ENCODE data around the gene TRIM40.
"Not testable (repeated sequence)": the region's sequence is repeated elsewhere in the genome, so short reads cannot be mapped to it uniquely, and the experiment has no call there.

TRIM40 gene

DNA sequence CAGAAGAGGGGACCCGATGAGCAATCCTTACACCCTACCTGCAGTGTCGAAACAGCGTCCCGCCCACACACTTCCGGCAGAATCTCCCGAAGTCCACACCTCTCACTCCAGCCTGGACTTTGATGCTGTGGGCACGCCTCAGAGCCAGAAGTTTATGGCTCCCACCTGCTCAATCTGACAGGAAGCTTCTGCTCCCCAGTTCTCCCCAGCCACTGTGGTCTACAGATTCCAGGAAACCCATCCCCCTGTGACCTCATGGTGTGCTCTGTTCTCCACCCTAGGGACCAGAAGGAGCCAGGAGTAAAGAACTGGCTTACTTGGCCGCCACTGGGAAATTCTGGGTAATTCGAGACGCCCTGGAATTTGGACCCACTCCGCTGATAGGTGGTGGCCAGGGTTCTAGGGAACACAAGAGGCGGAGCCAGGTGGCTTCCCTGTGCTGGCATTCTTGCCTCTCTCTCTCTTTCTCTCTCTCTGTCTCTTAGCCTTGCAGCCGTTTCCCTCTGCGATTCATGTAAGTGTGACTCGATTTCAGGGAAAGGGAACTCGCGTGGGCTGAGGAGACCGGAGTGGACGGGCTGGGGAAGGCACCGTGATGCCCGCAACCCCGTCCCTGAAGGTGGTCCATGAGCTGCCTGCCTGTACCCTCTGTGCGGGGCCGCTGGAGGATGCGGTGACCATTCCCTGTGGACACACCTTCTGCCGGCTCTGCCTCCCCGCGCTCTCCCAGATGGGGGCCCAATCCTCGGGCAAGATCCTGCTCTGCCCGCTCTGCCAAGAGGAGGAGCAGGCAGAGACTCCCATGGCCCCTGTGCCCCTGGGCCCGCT, 27.4 kb downstream of the TRIM40 start, which contains the start of gene TRIM15:
TRIM15 (plus strand) TSS at position 457 of the 828 bp plus-strand sequence; CDS start at position 596, 139 bp downstream.
- H3K4me3 ChIP-seq (ENCODE audit: low read depth, low read length) = no peak within 1 kb of the TSS

DNA sequence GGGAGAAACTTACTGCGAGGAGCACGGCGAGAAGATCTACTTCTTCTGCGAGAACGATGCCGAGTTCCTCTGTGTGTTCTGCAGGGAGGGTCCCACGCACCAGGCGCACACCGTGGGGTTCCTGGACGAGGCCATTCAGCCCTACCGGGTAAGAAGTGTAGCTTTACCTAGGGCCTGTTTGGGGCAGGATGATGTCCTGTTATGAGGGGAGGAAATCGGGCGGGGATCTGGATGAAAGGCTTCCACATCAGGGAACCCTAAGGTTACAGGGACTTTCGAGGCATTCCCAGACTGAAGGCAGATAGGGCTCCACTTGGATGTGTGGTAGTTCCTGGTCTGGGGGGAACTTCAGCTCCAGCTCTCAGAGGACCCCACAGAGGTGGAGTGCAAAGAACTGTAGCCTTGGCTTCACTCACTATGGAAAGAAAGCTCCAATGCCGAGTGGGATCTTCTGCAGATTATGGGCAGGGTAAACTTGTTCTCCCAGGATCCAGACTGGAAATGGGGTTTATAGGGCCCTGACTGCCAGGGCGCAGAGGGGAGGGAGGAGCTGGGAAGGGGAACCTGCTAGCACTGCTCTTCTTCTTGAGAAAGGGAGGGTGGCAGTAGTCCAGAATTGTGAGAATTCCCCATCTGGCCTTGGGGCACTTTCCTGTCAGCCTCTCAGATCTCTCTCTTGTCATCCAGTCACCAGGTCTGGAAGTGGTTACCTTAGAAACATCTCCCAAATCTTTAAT, 28.1 kb downstream of the TRIM40 start:
- DNase-seq (ENCODE audit: low read depth, low spot score) = no peak
- TF ChIP-seq, protein P1, sequence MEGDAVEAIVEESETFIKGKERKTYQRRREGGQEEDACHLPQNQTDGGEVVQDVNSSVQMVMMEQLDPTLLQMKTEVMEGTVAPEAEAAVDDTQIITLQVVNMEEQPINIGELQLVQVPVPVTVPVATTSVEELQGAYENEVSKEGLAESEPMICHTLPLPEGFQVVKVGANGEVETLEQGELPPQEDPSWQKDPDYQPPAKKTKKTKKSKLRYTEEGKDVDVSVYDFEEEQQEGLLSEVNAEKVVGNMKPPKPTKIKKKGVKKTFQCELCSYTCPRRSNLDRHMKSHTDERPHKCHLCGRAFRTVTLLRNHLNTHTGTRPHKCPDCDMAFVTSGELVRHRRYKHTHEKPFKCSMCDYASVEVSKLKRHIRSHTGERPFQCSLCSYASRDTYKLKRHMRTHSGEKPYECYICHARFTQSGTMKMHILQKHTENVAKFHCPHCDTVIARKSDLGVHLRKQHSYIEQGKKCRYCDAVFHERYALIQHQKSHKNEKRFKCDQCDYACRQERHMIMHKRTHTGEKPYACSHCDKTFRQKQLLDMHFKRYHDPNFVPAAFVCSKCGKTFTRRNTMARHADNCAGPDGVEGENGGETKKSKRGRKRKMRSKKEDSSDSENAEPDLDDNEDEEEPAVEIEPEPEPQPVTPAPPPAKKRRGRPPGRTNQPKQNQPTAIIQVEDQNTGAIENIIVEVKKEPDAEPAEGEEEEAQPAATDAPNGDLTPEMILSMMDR (IDR thresholded peaks at IDR 0.05; ENCODE audit: low read depth, low read length) = no peak
- H3K4me3 ChIP-seq (ENCODE audit: low read depth, low read length) = no peak overlapping the region
- in situ Hi-C loops (cut with HindIII; ENCODE audit: low sequenced_read_pairs) = no loop called here

More for the DNA sequence above, 27.4 kb downstream of the TRIM40 start, which contains the start of gene TRIM15:
- in situ Hi-C loops (cut with HindIII; ENCODE audit: low sequenced_read_pairs) = no loop called here
- DNase-seq (ENCODE audit: low read depth, low spot score) = no peak
- TF ChIP-seq, protein P1 (IDR thresholded peaks at IDR 0.05; ENCODE audit: low read depth, low read length) = no peak

DNA sequence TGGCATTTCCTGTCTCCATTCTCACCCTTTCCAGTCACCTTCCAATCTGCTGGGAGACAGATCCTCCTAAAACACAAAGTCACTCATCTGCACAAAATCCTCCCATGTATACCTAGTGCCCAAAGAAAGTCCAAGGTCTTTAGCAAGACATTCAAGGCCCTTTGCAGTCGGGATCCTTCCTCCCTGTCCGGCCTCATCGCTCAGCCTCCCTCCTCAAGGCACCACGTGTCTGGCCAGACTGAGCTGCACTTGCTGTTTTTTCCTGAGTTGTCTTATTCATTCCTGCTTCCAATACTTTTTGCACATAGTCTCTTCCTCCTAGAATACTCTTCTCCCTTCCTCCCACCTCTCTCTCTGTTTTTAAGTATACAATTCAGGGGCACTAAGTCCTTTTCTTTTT, 28.8 kb downstream of the TRIM40 start:
- no peak overlapping the region for H3K4me3 ChIP-seq (ENCODE audit: low read depth, low read length)
- in situ Hi-C loops (cut with HindIII; ENCODE audit: low sequenced_read_pairs) = no loop called here
- no peak for DNase-seq (ENCODE audit: low read depth, low spot score)
- TF ChIP-seq, protein P1 (IDR thresholded peaks at IDR 0.05; ENCODE audit: low read depth, low read length) = no peak

DNA sequence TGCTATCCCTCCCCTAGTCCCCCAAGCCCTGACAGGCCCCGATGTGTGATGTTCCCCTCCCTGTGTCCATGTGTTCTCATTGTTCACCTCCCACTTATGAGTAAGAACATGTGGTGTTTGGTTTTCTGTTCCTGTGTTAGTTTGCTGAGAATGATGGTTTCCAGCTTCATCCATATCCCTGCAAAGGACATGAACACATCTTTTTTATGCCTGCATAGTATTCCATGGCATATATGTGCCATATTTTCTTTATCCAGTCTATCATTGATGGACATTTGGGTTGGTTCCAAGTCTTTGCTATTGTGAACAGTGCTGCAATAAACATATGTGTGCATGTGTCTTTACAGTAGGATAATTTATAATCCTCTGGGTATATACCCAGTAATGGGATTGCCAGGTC, 29.3 kb downstream of the TRIM40 start:
- DNase-seq (ENCODE audit: low read depth, low spot score) = not testable (repeated sequence)

DNA sequence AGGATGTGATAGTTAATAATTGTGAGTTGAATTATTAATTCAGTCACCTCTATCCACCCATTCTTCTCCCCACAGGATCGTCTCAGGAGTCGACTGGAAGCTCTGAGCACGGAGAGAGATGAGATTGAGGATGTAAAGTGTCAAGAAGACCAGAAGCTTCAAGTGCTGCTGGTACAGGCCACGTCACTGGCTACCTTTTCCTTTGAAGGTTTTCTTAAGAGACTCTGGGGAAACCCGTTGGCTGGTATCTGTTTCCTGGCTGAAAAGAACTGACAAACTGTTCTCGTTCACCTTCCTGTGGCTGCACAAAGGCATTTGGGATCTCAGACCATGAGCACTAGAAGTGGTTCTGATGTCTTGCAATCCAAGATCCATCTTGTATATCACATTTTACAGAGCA, 31.2 kb downstream of the TRIM40 start:
- DNase-seq (ENCODE audit: low read depth, low spot score) = no peak
- TF ChIP-seq, protein P1 (IDR thresholded peaks at IDR 0.05; ENCODE audit: low read depth, low read length) = no peak
- H3K4me3 ChIP-seq (ENCODE audit: low read depth, low read length) = no peak overlapping the region
- in situ Hi-C loops (cut with HindIII; ENCODE audit: low sequenced_read_pairs) = no loop called here

More for the DNA sequence above, 29.3 kb downstream of the TRIM40 start:
- H3K4me3 ChIP-seq (ENCODE audit: low read depth, low read length); in situ Hi-C loops (cut with HindIII; ENCODE audit: low sequenced_read_pairs): not testable (repeated sequence)

DNA sequence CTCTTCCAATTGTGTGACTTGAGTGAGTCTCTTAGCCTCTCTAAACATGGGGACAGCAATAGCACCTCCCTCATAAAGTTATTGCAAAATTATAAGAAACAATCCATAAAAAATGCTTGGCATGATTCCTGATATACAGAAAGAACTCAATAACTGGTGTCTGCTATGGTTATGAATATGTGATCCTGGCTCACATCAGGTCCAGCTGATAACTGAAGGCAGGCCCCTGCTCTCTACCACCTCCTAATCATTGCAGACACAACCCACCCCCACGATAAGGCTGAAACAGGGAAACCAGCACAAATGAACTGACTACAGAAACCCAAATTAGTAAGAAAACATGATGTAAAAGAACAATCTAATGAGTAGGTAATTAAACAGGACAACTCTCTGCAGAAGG, 32.8 kb downstream of the TRIM40 start:
- H3K4me3 ChIP-seq (ENCODE audit: low read depth, low read length) = no peak overlapping the region
- no peak for DNase-seq (ENCODE audit: low read depth, low spot score)
- TF ChIP-seq, protein P1 (IDR thresholded peaks at IDR 0.05; ENCODE audit: low read depth, low read length) = no peak
- in situ Hi-C loops (cut with HindIII; ENCODE audit: low sequenced_read_pairs) = no loop called here

All from astrocyte of the spinal cord (primary cell).